GM18526 (cell line): ENCODE data around the gene ANKS1A.

Experiments used
- POLR2A ChIP-seq: IDR thresholded peaks from 3 replicates; pipeline ENCODE4 v1.6.1; 2011; ENCODE audit not compliant: insufficient read length; ENCODE audit errors: extremely low read depth

The ANKS1A gene

DNA sequence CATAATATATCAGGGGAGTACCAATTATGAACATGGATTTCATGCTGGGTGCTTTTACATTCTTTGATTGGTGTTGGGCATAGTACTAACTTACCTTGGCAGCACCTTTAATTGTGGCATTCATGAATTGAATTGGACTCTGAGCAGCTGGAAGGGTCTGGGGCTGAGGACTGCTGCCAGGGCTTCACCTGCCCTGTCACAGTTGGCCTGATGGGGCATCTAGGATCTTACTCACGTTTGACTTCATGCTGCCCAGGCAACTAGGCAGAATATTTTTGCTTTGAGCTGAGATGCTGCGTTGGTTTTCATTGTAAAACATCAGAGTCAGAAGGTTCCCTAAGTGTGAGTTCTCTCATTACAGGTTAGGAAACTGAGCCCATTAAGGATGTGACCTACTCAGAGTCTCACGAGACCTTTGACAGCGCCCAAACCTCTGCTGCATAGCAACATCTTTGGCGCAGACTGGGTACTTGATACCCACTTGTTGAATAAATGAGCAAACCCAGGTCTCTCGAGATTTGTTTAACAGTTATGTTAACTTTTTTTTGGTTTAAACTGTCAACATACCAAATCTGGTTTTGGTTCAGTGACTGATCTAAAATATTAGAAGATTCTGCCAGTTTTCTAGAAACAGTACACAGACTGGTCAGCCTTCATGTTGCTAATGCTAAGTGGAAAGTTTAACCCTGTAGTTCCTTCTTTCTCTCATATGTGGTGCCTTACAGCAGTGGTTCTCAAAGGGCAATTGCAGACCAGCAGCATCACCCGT is 147.2 kb downstream of the ANKS1A start:
- TF ChIP-seq POLR2A = no peak

GRCh38 chr6:35036828-35037663 is 148.0 kb downstream of the ANKS1A start:
- no peak for TF ChIP-seq POLR2A

- TF ChIP-seq POLR2A = no peak
Observed at GRCh38 chr6:35037664-35038038, 148.6 kb downstream of the ANKS1A start.

DNA sequence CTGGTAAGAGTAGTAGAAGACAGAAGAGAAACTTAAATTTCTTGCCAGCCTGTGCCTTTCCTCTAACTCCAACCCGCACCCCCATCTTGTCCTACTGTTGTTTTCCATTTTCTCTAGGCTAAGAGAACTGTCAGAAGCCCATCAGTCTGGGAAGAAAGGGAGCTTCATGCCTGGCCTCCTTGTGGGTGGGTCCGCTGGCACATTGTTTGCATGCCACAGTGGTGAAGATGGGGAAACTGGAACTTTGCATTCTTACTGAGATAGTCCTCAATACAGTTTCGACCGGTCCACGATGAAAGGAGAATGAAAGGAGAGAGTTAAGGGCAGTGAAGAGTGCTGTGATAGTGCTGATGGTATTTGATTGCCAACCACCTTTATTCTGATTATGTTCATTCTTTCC is 149.0 kb downstream of the ANKS1A start:
- no peak for TF ChIP-seq POLR2A

DNA sequence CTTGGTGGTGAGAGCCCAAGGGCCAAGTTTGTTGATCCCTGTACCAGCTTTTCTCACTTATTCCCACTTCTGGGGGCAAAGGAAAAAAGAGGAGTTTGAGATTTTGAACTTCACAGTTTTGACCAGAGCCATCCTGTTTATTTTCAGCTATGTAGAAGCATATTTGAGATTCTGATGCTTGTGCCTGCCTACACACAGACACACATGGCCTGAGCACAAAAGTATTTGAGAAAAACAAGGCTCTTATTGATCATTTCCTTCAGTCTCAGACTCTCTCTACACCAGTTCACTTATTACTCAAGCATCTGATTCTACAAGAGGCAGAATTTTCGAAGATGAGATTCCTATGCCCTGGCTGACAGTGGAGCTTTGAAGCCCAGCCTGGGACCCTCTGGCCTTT is 151.3 kb downstream of the ANKS1A start:
- no peak for TF ChIP-seq POLR2A

DNA sequence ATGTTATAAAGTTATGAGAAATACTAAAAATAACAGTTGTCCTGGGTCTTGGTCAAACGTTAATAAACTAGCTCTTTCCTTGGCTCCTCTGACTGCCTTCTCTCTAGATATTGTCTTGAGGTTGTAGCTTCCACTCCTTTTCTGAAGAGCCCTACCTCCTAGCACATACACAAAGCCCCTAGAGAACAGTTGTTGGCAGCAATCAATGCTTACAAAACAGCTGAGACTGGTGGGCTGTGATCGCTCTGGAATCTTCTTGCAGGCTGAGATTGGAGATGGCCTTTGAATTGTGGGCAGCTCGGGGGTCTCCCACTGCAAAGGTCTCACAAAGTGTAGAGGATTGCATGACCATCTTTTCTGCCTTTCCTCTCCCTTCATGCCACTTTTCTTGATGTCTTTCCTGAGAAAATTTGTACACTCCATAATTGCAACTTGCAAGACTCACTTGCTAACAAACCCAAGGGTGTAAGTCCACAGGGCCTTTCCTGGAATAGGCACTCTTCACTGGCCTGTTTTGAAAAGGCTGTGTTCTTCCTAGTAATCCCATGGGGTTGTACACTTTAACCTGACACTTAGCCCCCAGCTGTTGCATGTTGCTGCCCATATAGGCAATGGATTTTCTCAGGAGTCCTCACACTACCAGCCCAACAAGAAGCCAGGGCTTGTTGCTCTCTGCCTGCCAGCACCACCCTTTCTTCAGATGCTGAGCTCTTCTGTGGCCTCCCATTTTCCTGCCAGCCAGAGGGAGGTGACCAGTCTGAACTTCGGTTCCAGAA is 152.2 kb downstream of the ANKS1A start:
- TF ChIP-seq POLR2A = no peak

GRCh38 chr6:35042031-35042815 is 153.2 kb downstream of the ANKS1A start:
- TF ChIP-seq POLR2A = no peak

GRCh38 chr6:35043381-35044130 is 154.5 kb downstream of the ANKS1A start:
- no peak for TF ChIP-seq POLR2A

DNA sequence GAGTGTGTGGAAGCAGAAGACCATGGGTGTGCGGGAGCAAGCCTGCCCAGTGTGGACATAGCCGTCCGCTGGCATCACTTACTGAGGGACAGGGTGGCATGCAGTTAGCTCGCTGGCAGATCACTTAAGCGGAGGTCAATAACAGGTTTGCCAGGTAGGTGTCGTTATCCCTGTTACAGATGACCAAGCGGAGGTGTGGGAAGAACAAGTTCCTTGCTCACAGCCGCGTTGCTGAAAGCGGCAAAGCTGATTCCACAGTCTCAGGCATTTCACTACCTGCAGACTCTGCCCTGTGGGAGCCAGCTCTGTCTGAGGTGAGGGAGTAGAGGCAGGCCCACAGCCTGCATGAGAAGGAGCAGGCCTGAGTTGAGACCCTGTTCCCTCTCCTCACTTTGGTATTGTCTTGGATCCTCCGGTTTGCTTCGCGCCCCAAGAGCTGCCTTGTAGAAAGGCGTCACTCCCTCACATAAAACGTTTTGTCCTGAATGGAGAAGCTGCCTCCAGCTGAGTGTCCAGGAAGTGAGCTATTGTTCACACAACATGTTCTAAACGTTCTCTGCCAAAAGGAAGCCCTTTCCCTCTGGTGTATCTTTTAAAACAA is 155.2 kb downstream of the ANKS1A start:
- TF ChIP-seq POLR2A = no peak

- TF ChIP-seq POLR2A = no peak
Observed at GRCh38 chr6:35044761-35045421, 155.8 kb downstream of the ANKS1A start.

DNA sequence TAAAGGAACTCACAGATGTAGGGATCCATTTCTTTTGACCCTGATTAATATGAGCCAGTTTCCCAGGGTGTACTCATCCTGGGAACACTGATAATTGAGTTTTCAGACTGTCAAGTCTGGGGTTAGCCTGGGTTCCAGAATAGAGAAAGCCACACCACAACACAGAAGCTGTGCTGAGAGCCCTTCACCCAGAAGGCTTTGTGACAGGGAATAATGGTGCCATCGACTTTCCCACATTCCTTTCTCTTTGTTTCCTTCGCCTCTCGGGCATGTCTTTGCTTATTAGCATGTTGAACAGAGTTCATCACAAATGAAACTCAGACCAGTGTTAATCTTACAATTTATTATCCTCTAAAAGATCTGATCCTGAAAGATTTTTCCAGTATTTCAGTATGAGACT is 157.0 kb downstream of the ANKS1A start:
- no peak for TF ChIP-seq POLR2A

GRCh38 chr6:35046862-35047261 is 157.8 kb downstream of the ANKS1A start:
- TF ChIP-seq POLR2A = no peak

GRCh38 chr6:35047265-35048011 is 158.4 kb downstream of the ANKS1A start:
- TF ChIP-seq POLR2A = no peak

GRCh38 chr6:35048031-35048613 is 159.1 kb downstream of the ANKS1A start:
- no peak for TF ChIP-seq POLR2A
